Measurements from ENCODE around the gene RETSAT. TPM values are rescaled to one million over a fixed set of nuclear protein-coding genes. Genes with fewer than 3 reads are reported as not detected.

Gene RETSAT
- polyA plus RNA-seq, 2 of the 4 experiments (the other 2 are of a cell fraction): 42.3 to 51.6 TPM

GRCh38 chr2:85378257-85378656, 23.9 kb upstream of the RETSAT start:
- H3K4me3 ChIP-seq: no peak overlapping the region
- 87% methylated on average over 5 of the region's 5 CpGs for WGBS (ENCODE audit: missing lambda C conversion rate)
- no peak overlapping the region for H3K27ac ChIP-seq
- ATAC-seq: no peak
- no peaks in the 10 kb centered on the region for H3K9me3 ChIP-seq
- H3K4me1 ChIP-seq: no peaks in the 10 kb centered on the region
- POLR2A ChIA-PET: no interaction called here
- DNase-seq (ENCODE audit: low read depth in 1 of 2, low spot score in 1 of 2): no peak
- H3K4me2 ChIP-seq: no peak overlapping the region
- CTCF ChIA-PET: interaction anchor here (0.9 to 1.8 kb wide), 5 partner anchors 11 to 189 kb away, joined by 3 to 6 read pairs (median 3); no protein-coding TSS in a partner anchor
- no peak for FAIRE-seq
- TF ChIP-seq BCL3 (IDR thresholded peaks at IDR 0.05) (no peak), FOSL2 (IDR thresholded peaks at IDR 0.05) (no peak), FOSL2 (CRISPR knock-in tag; IDR thresholded peaks at IDR 0.05) (no peak), JUN (IDR thresholded peaks at IDR 0.05) (no peak), ZNF302 (CRISPR knock-in tag; IDR thresholded peaks at IDR 0.05) (no peak), HOXA7 (CRISPR knock-in tag; IDR thresholded peaks at IDR 0.05) (no peak), EHF (CRISPR knock-in tag; IDR thresholded peaks at IDR 0.05) (no peak), HOXB5 (CRISPR knock-in tag; IDR thresholded peaks at IDR 0.05) (no peak), MAZ (IDR thresholded peaks at IDR 0.05; ENCODE audit: borderline replicate concordance, low read depth, low read length) (no peak), HES2 (IDR thresholded peaks at IDR 0.05) (no peak), POLR2AphosphoS2 (conservative IDR thresholded peaks at IDR 0.05; ENCODE audit: low read length) (no peak), MYC (IDR thresholded peaks at IDR 0.05; ENCODE audit: borderline replicate concordance, low read length) (no peak), JUNB (IDR thresholded peaks at IDR 0.05) (no peak), EHMT2 (IDR thresholded peaks at IDR 0.05; ENCODE audit: low read depth) (no peak), EP300 (IDR thresholded peaks at IDR 0.05) (no peak), ZFP36 (IDR thresholded peaks at IDR 0.05; ENCODE audit: borderline replicate concordance, partially characterized antibody) (no peak), ESRRA (IDR thresholded peaks at IDR 0.05; ENCODE audit: borderline replicate concordance, low read length) (no peak)
- TF ChIP-seq, protein P1, sequence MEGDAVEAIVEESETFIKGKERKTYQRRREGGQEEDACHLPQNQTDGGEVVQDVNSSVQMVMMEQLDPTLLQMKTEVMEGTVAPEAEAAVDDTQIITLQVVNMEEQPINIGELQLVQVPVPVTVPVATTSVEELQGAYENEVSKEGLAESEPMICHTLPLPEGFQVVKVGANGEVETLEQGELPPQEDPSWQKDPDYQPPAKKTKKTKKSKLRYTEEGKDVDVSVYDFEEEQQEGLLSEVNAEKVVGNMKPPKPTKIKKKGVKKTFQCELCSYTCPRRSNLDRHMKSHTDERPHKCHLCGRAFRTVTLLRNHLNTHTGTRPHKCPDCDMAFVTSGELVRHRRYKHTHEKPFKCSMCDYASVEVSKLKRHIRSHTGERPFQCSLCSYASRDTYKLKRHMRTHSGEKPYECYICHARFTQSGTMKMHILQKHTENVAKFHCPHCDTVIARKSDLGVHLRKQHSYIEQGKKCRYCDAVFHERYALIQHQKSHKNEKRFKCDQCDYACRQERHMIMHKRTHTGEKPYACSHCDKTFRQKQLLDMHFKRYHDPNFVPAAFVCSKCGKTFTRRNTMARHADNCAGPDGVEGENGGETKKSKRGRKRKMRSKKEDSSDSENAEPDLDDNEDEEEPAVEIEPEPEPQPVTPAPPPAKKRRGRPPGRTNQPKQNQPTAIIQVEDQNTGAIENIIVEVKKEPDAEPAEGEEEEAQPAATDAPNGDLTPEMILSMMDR (IDR thresholded peaks at IDR 0.05): no peak
- TF ChIP-seq, protein P2, sequence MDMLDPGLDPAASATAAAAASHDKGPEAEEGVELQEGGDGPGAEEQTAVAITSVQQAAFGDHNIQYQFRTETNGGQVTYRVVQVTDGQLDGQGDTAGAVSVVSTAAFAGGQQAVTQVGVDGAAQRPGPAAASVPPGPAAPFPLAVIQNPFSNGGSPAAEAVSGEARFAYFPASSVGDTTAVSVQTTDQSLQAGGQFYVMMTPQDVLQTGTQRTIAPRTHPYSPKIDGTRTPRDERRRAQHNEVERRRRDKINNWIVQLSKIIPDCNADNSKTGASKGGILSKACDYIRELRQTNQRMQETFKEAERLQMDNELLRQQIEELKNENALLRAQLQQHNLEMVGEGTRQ (IDR thresholded peaks at IDR 0.05): no peak

DNA sequence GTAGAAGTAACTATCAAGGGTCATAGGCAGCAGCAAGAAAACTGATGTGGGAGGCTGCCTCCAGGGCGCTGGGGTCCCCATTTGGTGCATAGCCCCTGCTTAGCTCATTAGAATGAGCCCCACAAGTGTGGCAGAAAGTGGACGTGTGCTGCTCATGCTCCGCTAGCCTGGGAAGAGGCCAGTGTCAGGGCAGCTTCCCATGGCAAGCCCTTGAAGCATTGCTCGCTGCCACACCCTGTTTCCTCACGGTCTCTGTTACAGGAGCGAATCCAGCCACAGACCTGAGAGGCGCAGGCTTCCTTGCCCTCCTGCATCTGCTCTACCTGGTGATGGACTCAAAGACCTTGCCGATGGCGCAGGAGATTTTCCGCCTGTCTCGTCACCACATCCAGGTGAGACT, 22.8 kb upstream of the RETSAT start:
- Histone ChIP-seq H3K27ac (no peak overlapping the region), H3K4me2 (no peak overlapping the region), H3K9me3 (no peaks in the 10 kb centered on the region), H3K4me3 (no peak overlapping the region), H3K4me1 (no peaks in the 10 kb centered on the region)
- POLR2A ChIA-PET: no interaction called here
- no peak for DNase-seq (ENCODE audit: low read depth in 1 of 2, low spot score in 1 of 2)
- TF ChIP-seq HOXB5 (CRISPR knock-in tag; IDR thresholded peaks at IDR 0.05) (no peak), MYC (IDR thresholded peaks at IDR 0.05; ENCODE audit: borderline replicate concordance, low read length) (no peak), HEYL (CRISPR knock-in tag; IDR thresholded peaks at IDR 0.05) (no peak), FOSL2 (IDR thresholded peaks at IDR 0.05) (no peak), FOSL2 (CRISPR knock-in tag; IDR thresholded peaks at IDR 0.05) (no peak), ELK1 (IDR thresholded peaks at IDR 0.05; ENCODE audit: low read depth, low read length) (no peak), HOXA7 (CRISPR knock-in tag; IDR thresholded peaks at IDR 0.05) (no peak), MAFK (IDR thresholded peaks at IDR 0.05; ENCODE audit: partially characterized antibody) (no peak), EP300 (IDR thresholded peaks at IDR 0.05) (no peak), HDAC2 (IDR thresholded peaks at IDR 0.05) (no peak), ZSCAN20 (CRISPR knock-in tag; IDR thresholded peaks at IDR 0.05) (no peak), FOSB (CRISPR knock-in tag; IDR thresholded peaks at IDR 0.05) (no peak), HMGXB4 (CRISPR knock-in tag; IDR thresholded peaks at IDR 0.05; ENCODE audit: borderline replicate concordance) (no peak)
- TF ChIP-seq, protein P3, sequence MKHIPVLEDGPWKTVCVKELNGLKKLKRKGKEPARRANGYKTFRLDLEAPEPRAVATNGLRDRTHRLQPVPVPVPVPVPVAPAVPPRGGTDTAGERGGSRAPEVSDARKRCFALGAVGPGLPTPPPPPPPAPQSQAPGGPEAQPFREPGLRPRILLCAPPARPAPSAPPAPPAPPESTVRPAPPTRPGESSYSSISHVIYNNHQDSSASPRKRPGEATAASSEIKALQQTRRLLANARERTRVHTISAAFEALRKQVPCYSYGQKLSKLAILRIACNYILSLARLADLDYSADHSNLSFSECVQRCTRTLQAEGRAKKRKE (CRISPR knock-in tag; IDR thresholded peaks at IDR 0.05; ENCODE audit: low read depth): no peak
- no peak for ATAC-seq
- no peak for FAIRE-seq
- 89% methylated on average over 11 of the region's 11 CpGs for WGBS (ENCODE audit: missing lambda C conversion rate)
- CTCF ChIA-PET: interaction anchor here (0.9 to 1.8 kb wide), 8 partner anchors 11 to 260 kb away, joined by 3 to 7 read pairs (median 4); no protein-coding TSS in a partner anchor

Measured in A549 (cell line).